ENCODE results near the gene HS6ST3. TPM values are rescaled to one million over a fixed set of nuclear protein-coding genes. Genes with fewer than 3 reads are reported as not detected.

The HS6ST3 gene
- total and polyA plus RNA-seq, 9 of the 15 experiments (the other 6 are each of a cell fraction or from before 2014, with no cell fraction given): not detected

- no peak for TF ChIP-seq TRIM25 (IDR thresholded peaks at IDR 0.05; ENCODE audit: borderline replicate concordance)
- no peak for TF ChIP-seq MLX (CRISPR knock-in tag; conservative IDR thresholded peaks at IDR 0.05)
- TF ChIP-seq MYNN (IDR thresholded peaks at IDR 0.05): no peak
- TF ChIP-seq MYNN (CRISPR knock-in tag; IDR thresholded peaks at IDR 0.05): no peak
- TF ChIP-seq E2F1 (CRISPR knock-in tag; IDR thresholded peaks at IDR 0.05): no peak
- TF ChIP-seq NR0B1 (IDR thresholded peaks at IDR 0.05; ENCODE audit: partially characterized antibody): no peak
- TF ChIP-seq MTA1 (IDR thresholded peaks at IDR 0.05; ENCODE audit: borderline replicate concordance): no peak
These were observed 184.1 kb downstream of the HS6ST3 start (continued) for GRCh38 chr13:96274046-96274445.
